ENCODE results near the gene ARID4B.

DNA sequence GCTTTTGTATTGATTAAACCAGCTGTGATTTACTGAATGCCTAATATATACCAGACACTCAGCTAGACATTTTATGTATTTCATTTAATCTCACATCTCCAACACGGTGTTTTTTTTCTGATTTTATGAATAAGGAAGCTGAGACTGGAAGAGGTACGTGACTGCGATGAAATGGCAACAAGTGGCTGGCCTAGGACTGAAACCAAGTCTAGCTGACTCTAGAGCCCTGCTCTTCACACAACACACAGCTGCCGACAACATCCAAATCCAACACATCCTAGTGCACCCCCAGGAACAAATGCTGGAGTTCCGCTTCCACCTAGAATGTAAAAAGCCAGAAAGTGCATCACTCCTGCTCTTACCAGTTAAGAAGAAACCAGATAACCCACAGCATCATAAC, 188.7 kb downstream of the ARID4B start:
- TF ChIP-seq CTCF (IDR thresholded peaks at IDR 0.05) (no peak), ZFX (IDR thresholded peaks at IDR 0.05; ENCODE audit: borderline replicate concordance) (no peak)
